ENCODE data around the gene TRIO. TPM values are rescaled to one million over a fixed set of nuclear protein-coding genes. Genes with fewer than 3 reads are reported as not detected.

TRIO gene
- total and polyA plus RNA-seq, 2 donors (not counting 3 experiments of a cell fraction or from before 2014, with no cell fraction given) = 82.9 to 248 TPM

- Histone ChIP-seq H3K27ac (ENCODE audit: insufficient read depth, low read depth, low read length) (no peak overlapping the region), H3K36me3 (ENCODE audit: control insufficient read depth in 2 of 2, extremely low read depth in 1 of 2, insufficient read depth in 2 of 2, low read length in 2 of 2) (no peaks in the 10 kb centered on the region), H4K20me1 (replicated peaks; ENCODE audit: control insufficient read depth, extremely low read depth, insufficient read depth, low read length) (peaks cover 17% of the 10 kb centered on the region), H3K4me2 (ENCODE audit: insufficient read depth, low read length) (no peak overlapping the region), H3K4me3 (replicated peaks in 1 of 3; ENCODE audit: insufficient read depth in 1 of 3, low read depth in 1 of 3, low read length in 3 of 3) (no peak overlapping the region), H3K27me3 (ENCODE audit: control insufficient read depth in 2 of 2, insufficient read depth in 2 of 2, low read length in 2 of 2) (no peaks in the 10 kb centered on the region), H3K9ac (replicated peaks; ENCODE audit: extremely low read depth, insufficient read depth, low read length) (no peak overlapping the region), H2AFZ (ENCODE audit: low read depth, low read length) (no peak overlapping the region), H3K4me1 (ENCODE audit: control insufficient read depth, extremely low read depth, insufficient read depth, low read length) (peaks cover 13% of the 10 kb centered on the region), H3K9me3 (replicated peaks; ENCODE audit: control insufficient read depth, insufficient read depth, low read length) (no peaks in the 10 kb centered on the region), H3K79me2 (ENCODE audit: control insufficient read depth, insufficient read depth, low read length) (peaks cover 99% of the 10 kb centered on the region), H3K9me1 (replicated peaks; ENCODE audit: control insufficient read depth, extremely low read depth, insufficient read depth, low read length) (no peaks in the 10 kb centered on the region)
- DNase-seq (ENCODE audit: low read depth, low spot score) (no peak), FAIRE-seq (no peak)
- TF ChIP-seq EZH2 (IDR thresholded peaks at IDR 0.05; ENCODE audit: borderline replicate concordance, low read depth, low read length, severe bottlenecking) (no peak), POLR2A (IDR thresholded peaks at IDR 0.05; ENCODE audit: low read depth, low read length) (no peak), JUN (IDR thresholded peaks at IDR 0.05; ENCODE audit: borderline replicate concordance, insufficient read depth, insufficient read length, low read depth) (no peak), CTCF (IDR thresholded peaks at IDR 0.05; ENCODE audit: extremely low read depth in 1 of 2, insufficient read depth in 1 of 2, low read depth in 1 of 2, low read length in 2 of 2) (no peak), GATA2 (IDR thresholded peaks at IDR 0.05; ENCODE audit: insufficient read depth, insufficient read length, low read depth, low read length) (no peak), FOS (IDR thresholded peaks at IDR 0.05; ENCODE audit: borderline replicate concordance, insufficient read depth, low read length) (no peak), MYC (IDR thresholded peaks at IDR 0.05; ENCODE audit: low read depth, low read length) (no peak), POLR2AphosphoS5 (IDR thresholded peaks at IDR 0.05; ENCODE audit: insufficient read depth, low read depth, low read length) (no peak), MAX (IDR thresholded peaks at IDR 0.05; ENCODE audit: insufficient read depth, insufficient read length) (no peak)
- ChIA-PET POLR2A (no interaction called here), CTCF (interaction anchor here (0.7 to 1.6 kb wide), 2 partner anchors 8 to 20 kb away, joined by 3 to 5 read pairs; no protein-coding TSS in a partner anchor)
- intact Hi-C loops (cut with micrococcal nuclease) (no loop called here), dilution Hi-C loops (cut with MboI; ENCODE audit: extremely low pct_ligation_motif_present, low sequenced_read_pairs) (no loop called here)
- BruUV-seq (replicated peaks) = no TSS peak
Measured at GRCh38 chr5:14218011-14218410, 74.9 kb downstream of the TRIO start.
